Neural progenitor cell (in vitro differentiated cells): ENCODE results near the gene CCL24.
"Not testable (repeated sequence)": the region's sequence is repeated elsewhere in the genome, so short reads cannot be mapped to it uniquely, and the experiment has no call there.

Experiments
- EZH2 ChIP-seq: fragments of 200-600 bp; sonication (generic); IDR thresholded peaks from 2 replicates; pipeline ENCODE4 v1.6.1; 2017; ENCODE audit warnings: antibody characterized with exemption, mild to moderate bottlenecking, moderate library complexity
- TF ChIP-seq, protein P1 (sequence below): fragments of 200-600 bp; sonication (generic); IDR thresholded peaks from 2 replicates; pipeline ENCODE4 v1.5.1; 2017; ENCODE audit warnings: antibody characterized with exemption, mild to moderate bottlenecking

GRCh38 chr7:75854813-75855345 is 41.3 kb upstream of the CCL24 start:
- TF ChIP-seq, protein P1, sequence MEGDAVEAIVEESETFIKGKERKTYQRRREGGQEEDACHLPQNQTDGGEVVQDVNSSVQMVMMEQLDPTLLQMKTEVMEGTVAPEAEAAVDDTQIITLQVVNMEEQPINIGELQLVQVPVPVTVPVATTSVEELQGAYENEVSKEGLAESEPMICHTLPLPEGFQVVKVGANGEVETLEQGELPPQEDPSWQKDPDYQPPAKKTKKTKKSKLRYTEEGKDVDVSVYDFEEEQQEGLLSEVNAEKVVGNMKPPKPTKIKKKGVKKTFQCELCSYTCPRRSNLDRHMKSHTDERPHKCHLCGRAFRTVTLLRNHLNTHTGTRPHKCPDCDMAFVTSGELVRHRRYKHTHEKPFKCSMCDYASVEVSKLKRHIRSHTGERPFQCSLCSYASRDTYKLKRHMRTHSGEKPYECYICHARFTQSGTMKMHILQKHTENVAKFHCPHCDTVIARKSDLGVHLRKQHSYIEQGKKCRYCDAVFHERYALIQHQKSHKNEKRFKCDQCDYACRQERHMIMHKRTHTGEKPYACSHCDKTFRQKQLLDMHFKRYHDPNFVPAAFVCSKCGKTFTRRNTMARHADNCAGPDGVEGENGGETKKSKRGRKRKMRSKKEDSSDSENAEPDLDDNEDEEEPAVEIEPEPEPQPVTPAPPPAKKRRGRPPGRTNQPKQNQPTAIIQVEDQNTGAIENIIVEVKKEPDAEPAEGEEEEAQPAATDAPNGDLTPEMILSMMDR, result not testable (repeated sequence)
- not testable (repeated sequence) for TF ChIP-seq EZH2
